PC-9 (cell line): ENCODE measurements around the gene FGF4. TPM values are rescaled to one million over a fixed set of nuclear protein-coding genes. Genes with fewer than 3 reads are reported as not detected.

Experiments
- BruUV-seq: library from RNA; stranded (reverse); fragments of 400-500 nt; replicated peaks from 2 replicates; lab custom pipeline; 2021; lab: Mats Ljungman, UMichigan
- CTCF ChIA-PET: fragments of 300-600 bp; sonication (Branson Sonifier 250); formaldehyde crosslinking; loops from one replicate; lab custom pipeline; 2022; ENCODE audit warnings: antibody characterized with exemption; lab: Charles Lee
- POLR2A ChIA-PET: fragments of 300-600 bp; sonication (Branson Sonifier 250); formaldehyde crosslinking; loops from one replicate; lab custom pipeline; 2022; ENCODE audit warnings: antibody characterized with exemption; ENCODE audit not compliant: unreplicated experiment; lab: Charles Lee
- DNase-seq, 2 experiments: peaks; one replicate each; pipeline versions ENCODE4 v3.0.0 to v3.0.0-alpha.2; 2015 to 2022; ENCODE audit warnings: mixed read lengths in 1 of 2
- H2AFZ ChIP-seq: fragments of 200-600 bp; sonication (generic); 2 replicates; pipeline ENCODE4 v1.8.1; 2017; ENCODE audit warnings: antibody characterized with exemption
- H3F3A ChIP-seq: fragments of 200-600 bp; sonication (generic); 2 replicates; pipeline ENCODE4 v1.8.1; 2017; ENCODE audit warnings: antibody characterized with exemption, mild to moderate bottlenecking, low read depth; ENCODE audit not compliant: insufficient read depth
- H3K27ac ChIP-seq: fragments of 200-600 bp; sonication (generic); 2 replicates; pipeline ENCODE4 v1.6.1; 2016; ENCODE audit warnings: mixed run types
- H3K27me3 ChIP-seq: fragments of 200-600 bp; sonication (generic); 2 replicates; pipeline ENCODE4 v1.6.1; 2016; ENCODE audit warnings: low read depth, mixed run types; ENCODE audit not compliant: insufficient read depth
- H3K36me3 ChIP-seq: fragments of 200-600 bp; sonication (generic); 2 replicates; pipeline ENCODE4 v1.6.1; 2016; ENCODE audit warnings: low read depth, mixed run types
- H3K4me1 ChIP-seq: fragments of 200-600 bp; sonication (generic); replicated peaks from 2 replicates; pipeline ENCODE4 v1.6.1; 2016; ENCODE audit warnings: mixed run types; ENCODE audit not compliant: insufficient read depth
- H3K4me2 ChIP-seq: fragments of 200-600 bp; sonication (generic); 2 replicates; pipeline ENCODE4 v1.6.1; 2017; ENCODE audit warnings: mixed run types
- H3K4me3 ChIP-seq: fragments of 200-600 bp; sonication (generic); 2 replicates; pipeline ENCODE4 v1.6.1; 2016; ENCODE audit warnings: mixed run types
- H3K79me2 ChIP-seq: fragments of 200-600 bp; sonication (generic); 2 replicates; pipeline ENCODE4 v1.6.1; 2017; ENCODE audit warnings: low read depth, mixed run types
- H3K9me2 ChIP-seq: fragments of 200-600 bp; sonication (generic); 2 replicates; pipeline ENCODE4 v1.8.1; 2017; ENCODE audit warnings: mild to moderate bottlenecking; ENCODE audit not compliant: insufficient read depth
- H3K9me3 ChIP-seq: fragments of 200-600 bp; sonication (generic); 2 replicates; pipeline ENCODE4 v1.8.1; 2016; ENCODE audit warnings: low read depth; ENCODE audit not compliant: insufficient read depth
- H4K20me1 ChIP-seq: fragments of 200-600 bp; sonication (generic); 2 replicates; pipeline ENCODE4 v1.8.1; 2017; ENCODE audit not compliant: insufficient read depth
- CTCF ChIP-seq: fragments of 200-600 bp; sonication (generic); conservative IDR thresholded peaks from 2 replicates; pipeline ENCODE4 v1.6.1; 2017; ENCODE audit warnings: mixed run types, antibody characterized with exemption, mild to moderate bottlenecking, moderate library complexity
- EZH2 ChIP-seq: fragments of 200-600 bp; sonication (generic); IDR thresholded peaks from 2 replicates; pipeline ENCODE4 v1.8.0; 2017; ENCODE audit warnings: antibody characterized with exemption, low read depth
- intact Hi-C: fragments of 100-400 bp; cut with micrococcal nuclease; formaldehyde crosslinking; loops from one replicate; pipeline ENCODE4 v1.10.0; 2022; ENCODE audit not compliant: unreplicated experiment
- total RNA-seq: library from RNA; stranded (reverse); gene quantifications from 2 replicates; pipeline ENCODE4 v1.2.3, GENCODE V29; 2021

FGF4 gene
- total RNA-seq, 1 experiment from 2014 or later = not detected

- H4K20me1 ChIP-seq = no peaks in the 10 kb centered on the region
- H2AFZ ChIP-seq = no peak overlapping the region
- H3K4me2 ChIP-seq = no peak overlapping the region
- H3F3A ChIP-seq = peaks cover 24% of the 10 kb centered on the region; the same call in 1 of the 2 replicates
- no peaks in the 10 kb centered on the region for H3K9me2 ChIP-seq
- ChIA-PET CTCF (no interaction called here), POLR2A (no interaction called here)
- DNase-seq = no peak
- no peaks in the 10 kb centered on the region for H3K36me3 ChIP-seq
- intact Hi-C loops = no loop called here
- BruUV-seq = no TSS peak
- TF ChIP-seq EZH2 (no peak), CTCF (no peak)
- no peaks in the 10 kb centered on the region for H3K79me2 ChIP-seq
- H3K4me1 ChIP-seq = peaks cover 19% of the 10 kb centered on the region
- no peaks in the 10 kb centered on the region for H3K9me3 ChIP-seq
- H3K4me3 ChIP-seq = no peak overlapping the region
- H3K27me3 ChIP-seq = peaks cover 7% of the 10 kb centered on the region; the same call in 1 of the 2 replicates
- H3K27ac ChIP-seq = no peak overlapping the region
These were observed 47.7 kb upstream of the FGF4 start for GRCh38 chr11:69822676-69823494.

- POLR2A ChIA-PET = no interaction called here
These were observed 46.4 kb upstream of the FGF4 start for GRCh38 chr11:69821511-69822040.

GRCh38 chr11:69820441-69820840, 45.3 kb upstream of the FGF4 start:
- Histone ChIP-seq H3F3A (peaks cover 25% of the 10 kb centered on the region; the same call in 1 of the 2 replicates), H3K4me3 (no peak overlapping the region), H4K20me1 (no peaks in the 10 kb centered on the region), H3K36me3 (no peaks in the 10 kb centered on the region), H3K27me3 (peaks cover 32% of the 10 kb centered on the region), H3K9me2 (no peaks in the 10 kb centered on the region), H3K4me1 (peaks cover 19% of the 10 kb centered on the region), H3K4me2 (no peak overlapping the region), H3K9me3 (no peaks in the 10 kb centered on the region), H3K79me2 (no peaks in the 10 kb centered on the region), H2AFZ (no peak overlapping the region), H3K27ac (no peak overlapping the region)
- intact Hi-C loops = no loop called here
- BruUV-seq = no TSS peak
- POLR2A ChIA-PET = no interaction called here
- CTCF ChIA-PET = no interaction called here
- no peak for DNase-seq
- TF ChIP-seq CTCF (no peak), EZH2 (no peak)

More at GRCh38 chr11:69821511-69822040, 46.4 kb upstream of the FGF4 start:
- Histone ChIP-seq H3K4me1 (peaks cover 24% of the 10 kb centered on the region), H3K9me2 (no peaks in the 10 kb centered on the region), H3K4me2 (no peak overlapping the region), H4K20me1 (no peaks in the 10 kb centered on the region), H3K4me3 (no peak overlapping the region), H3K9me3 (no peaks in the 10 kb centered on the region), H2AFZ (no peak overlapping the region), H3K79me2 (no peaks in the 10 kb centered on the region), H3F3A (peaks cover 27% of the 10 kb centered on the region; the same call in 1 of the 2 replicates), H3K27ac (no peak overlapping the region), H3K36me3 (no peaks in the 10 kb centered on the region), H3K27me3 (peaks cover 20% of the 10 kb centered on the region)
- no peak for DNase-seq
- intact Hi-C loops = no loop called here
- CTCF ChIA-PET = no interaction called here
- TF ChIP-seq CTCF (no peak), EZH2 (no peak)
- BruUV-seq = no TSS peak
